ENCODE measurements around the gene HOXA5.

DNA sequence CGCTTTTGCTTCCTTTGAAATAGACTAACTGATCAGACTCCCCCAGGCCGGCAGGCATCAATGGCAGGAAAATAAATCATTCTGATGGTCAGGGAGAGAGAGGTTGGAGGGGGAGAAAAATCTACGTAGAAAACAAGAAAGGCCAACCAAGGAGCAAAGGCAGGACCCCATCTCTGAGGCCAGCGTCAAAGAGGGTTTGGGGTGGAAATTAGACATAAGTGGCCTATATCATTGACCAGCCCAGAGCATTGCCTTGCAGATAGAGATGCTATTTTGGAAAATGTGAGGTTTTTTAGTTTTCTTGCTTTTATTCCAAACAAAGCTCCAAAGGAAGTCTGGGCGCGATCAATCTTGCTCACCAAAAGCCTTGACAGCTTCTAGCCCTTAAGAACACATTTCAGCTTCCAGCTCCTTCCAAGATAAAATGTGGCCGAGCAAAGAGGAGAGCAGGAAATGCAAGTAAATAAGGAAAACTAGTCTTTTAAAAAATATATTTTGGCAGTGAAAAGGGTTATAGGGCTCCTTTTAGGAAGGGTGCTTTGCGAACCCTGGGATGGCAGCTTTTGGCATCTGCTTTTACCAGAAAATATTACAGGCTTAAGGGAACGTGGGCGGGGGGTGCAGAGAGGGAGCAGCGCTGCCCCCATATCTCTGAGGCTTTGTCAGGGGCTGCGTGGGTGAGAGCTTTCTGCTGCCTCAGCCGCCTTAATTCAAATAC, 39.0 kb downstream of the HOXA5 start:
- TF ChIP-seq, protein P1, sequence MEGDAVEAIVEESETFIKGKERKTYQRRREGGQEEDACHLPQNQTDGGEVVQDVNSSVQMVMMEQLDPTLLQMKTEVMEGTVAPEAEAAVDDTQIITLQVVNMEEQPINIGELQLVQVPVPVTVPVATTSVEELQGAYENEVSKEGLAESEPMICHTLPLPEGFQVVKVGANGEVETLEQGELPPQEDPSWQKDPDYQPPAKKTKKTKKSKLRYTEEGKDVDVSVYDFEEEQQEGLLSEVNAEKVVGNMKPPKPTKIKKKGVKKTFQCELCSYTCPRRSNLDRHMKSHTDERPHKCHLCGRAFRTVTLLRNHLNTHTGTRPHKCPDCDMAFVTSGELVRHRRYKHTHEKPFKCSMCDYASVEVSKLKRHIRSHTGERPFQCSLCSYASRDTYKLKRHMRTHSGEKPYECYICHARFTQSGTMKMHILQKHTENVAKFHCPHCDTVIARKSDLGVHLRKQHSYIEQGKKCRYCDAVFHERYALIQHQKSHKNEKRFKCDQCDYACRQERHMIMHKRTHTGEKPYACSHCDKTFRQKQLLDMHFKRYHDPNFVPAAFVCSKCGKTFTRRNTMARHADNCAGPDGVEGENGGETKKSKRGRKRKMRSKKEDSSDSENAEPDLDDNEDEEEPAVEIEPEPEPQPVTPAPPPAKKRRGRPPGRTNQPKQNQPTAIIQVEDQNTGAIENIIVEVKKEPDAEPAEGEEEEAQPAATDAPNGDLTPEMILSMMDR (IDR thresholded peaks at IDR 0.05): no peak
- no peak for TF ChIP-seq POLR2A (IDR thresholded peaks at IDR 0.05)

Measured in heart left ventricle (tissue), 13 donors.